Smooth muscle cell (in vitro differentiated cells): ENCODE results near the gene ATL1. TPM values are rescaled to one million over a fixed set of nuclear protein-coding genes. Genes with fewer than 3 reads are reported as not detected.

Source experiments
- DNase-seq: peaks from one replicate; lab custom pipeline; 2025; ENCODE audit not compliant: unreplicated experiment; lab: John Stamatoyannopoulos, UW
- H2AFZ ChIP-seq: fragments of 200-600 bp; sonication (generic); 2 replicates; pipeline ENCODE4 v1.6.0; 2016; ENCODE audit warnings: antibody characterized with exemption, low read depth, mild to moderate bottlenecking
- H3F3A ChIP-seq: fragments of 200-600 bp; sonication (generic); 2 replicates; pipeline ENCODE4 v1.6.0; 2017; ENCODE audit warnings: antibody characterized with exemption, low read depth
- H3K27ac ChIP-seq: fragments of 200-600 bp; sonication (generic); 2 replicates; pipeline ENCODE4 v1.5.1; 2016; ENCODE audit warnings: low read depth, mild to moderate bottlenecking
- H3K27me3 ChIP-seq: fragments of 200-600 bp; sonication (generic); 2 replicates; pipeline ENCODE4 v1.6.1; 2016; ENCODE audit warnings: low read depth, mild to moderate bottlenecking
- H3K36me3 ChIP-seq: fragments of 200-600 bp; sonication (generic); 2 replicates; pipeline ENCODE4 v1.5.1; 2016; ENCODE audit warnings: low read depth
- H3K4me1 ChIP-seq: fragments of 200-600 bp; sonication (generic); 2 replicates; pipeline ENCODE4 v1.5.1; 2016; ENCODE audit warnings: low read depth
- H3K4me2 ChIP-seq: fragments of 200-600 bp; sonication (generic); 2 replicates; pipeline ENCODE4 v1.6.0; 2016; ENCODE audit warnings: mild to moderate bottlenecking
- H3K4me3 ChIP-seq: fragments of 200-600 bp; sonication (generic); 2 replicates; pipeline ENCODE4 v1.5.1; 2016; ENCODE audit warnings: mild to moderate bottlenecking
- H3K79me2 ChIP-seq: fragments of 200-600 bp; sonication (generic); 2 replicates; pipeline ENCODE4 v1.6.0; 2016; ENCODE audit warnings: low read depth, mild to moderate bottlenecking
- H3K9ac ChIP-seq: fragments of 200-600 bp; sonication (generic); 2 replicates; pipeline ENCODE4 v1.6.0; 2016; ENCODE audit warnings: low read depth
- H3K9me3 ChIP-seq: fragments of 200-600 bp; sonication (generic); replicated peaks from 2 replicates; pipeline ENCODE4 v1.5.1; 2016; ENCODE audit warnings: low read depth
- H4K20me1 ChIP-seq: fragments of 200-600 bp; sonication (generic); 2 replicates; pipeline ENCODE4 v1.6.0; 2016; ENCODE audit warnings: low read depth
- CTCF ChIP-seq: fragments of 200-600 bp; sonication (generic); IDR thresholded peaks from 2 replicates; pipeline ENCODE4 v1.5.1; 2017; ENCODE audit warnings: borderline replicate concordance, mild to moderate bottlenecking, antibody characterized with exemption; ENCODE audit not compliant: insufficient read depth, poor library complexity, severe bottlenecking
- WGBS: methylation state at CpG from one replicate; pipeline ENCODE4 v1.1.7; 2016; ENCODE audit warnings: low lambda C conversion rate; 5-methylcytosine and 5-hydroxymethylcytosine counted together
- polyA plus RNA-seq: library from polyadenylated mRNA; unstranded; fragments of >200 nt; fragmentation: Nextera tagmentation; extraction: Ambion mirVana; gene quantifications from 2 replicates; pipeline ENCODE4 v1.2.1, GENCODE V29; 2016
- total RNA-seq: library from RNA; depleted of rRNA; stranded (reverse); fragments of >200 nt; gene quantifications from 2 replicates; pipeline ENCODE4 v1.2.3, GENCODE V29; 2014

The ATL1 gene
- total and polyA plus RNA-seq, 2 experiments from 2014 or later = 1.5 to 2.1 TPM

- no peaks in the 10 kb centered on the region for H3K9me3 ChIP-seq
- H4K20me1 ChIP-seq = no peaks in the 10 kb centered on the region
- H3K4me1 ChIP-seq = no peaks in the 10 kb centered on the region
- H3K36me3 ChIP-seq = no peaks in the 10 kb centered on the region
- H3F3A ChIP-seq = no peaks in the 10 kb centered on the region
- no peak overlapping the region for H3K9ac ChIP-seq
- no peaks in the 10 kb centered on the region for H3K27me3 ChIP-seq
- no peak for TF ChIP-seq CTCF
- H3K79me2 ChIP-seq = no peaks in the 10 kb centered on the region
- no peak overlapping the region for H3K27ac ChIP-seq
- H2AFZ ChIP-seq = no peak overlapping the region
- DNase-seq = no peak
- H3K4me3 ChIP-seq = no peak overlapping the region
- WGBS = 98% methylated on average over 2 of the region's 2 CpGs
- H3K4me2 ChIP-seq = no peak overlapping the region
These were observed 55.6 kb downstream of the ATL1 start for GRCh38 chr14:50615552-50615951.

- H3K27me3 ChIP-seq = no peaks in the 10 kb centered on the region
- WGBS = 97% methylated on average over 2 of the region's 2 CpGs
- no peaks in the 10 kb centered on the region for H3K4me1 ChIP-seq
- H3K9ac ChIP-seq = no peak overlapping the region
- no peak overlapping the region for H3K27ac ChIP-seq
- no peaks in the 10 kb centered on the region for H4K20me1 ChIP-seq
- no peak overlapping the region for H3K4me3 ChIP-seq
- H3F3A ChIP-seq = no peaks in the 10 kb centered on the region
- no peak for DNase-seq
- no peaks in the 10 kb centered on the region for H3K36me3 ChIP-seq
- no peak overlapping the region for H2AFZ ChIP-seq
- no peak for TF ChIP-seq CTCF
- no peaks in the 10 kb centered on the region for H3K79me2 ChIP-seq
- no peak overlapping the region for H3K4me2 ChIP-seq
- H3K9me3 ChIP-seq = no peaks in the 10 kb centered on the region
These were observed 56.3 kb downstream of the ATL1 start for GRCh38 chr14:50616275-50616674.

- Histone ChIP-seq H3K79me2 (no peaks in the 10 kb centered on the region), H3K4me3 (no peak overlapping the region), H3K27ac (no peak overlapping the region), H2AFZ (no peak overlapping the region), H3K4me2 (no peak overlapping the region), H3F3A (no peaks in the 10 kb centered on the region), H3K36me3 (no peaks in the 10 kb centered on the region), H3K27me3 (no peaks in the 10 kb centered on the region), H4K20me1 (no peaks in the 10 kb centered on the region), H3K9ac (no peak overlapping the region), H3K4me1 (no peaks in the 10 kb centered on the region), H3K9me3 (no peaks in the 10 kb centered on the region)
- peak; percentile 51 for TF ChIP-seq CTCF
- DNase-seq = no peak
- WGBS = 86% methylated on average over 5 of the region's 5 CpGs
These were observed 59.7 kb downstream of the ATL1 start for GRCh38 chr14:50619569-50620141.

GRCh38 chr14:50620341-50620740, 60.4 kb downstream of the ATL1 start:
- 85% methylated on average over 4 of the region's 4 CpGs for WGBS
- Histone ChIP-seq H3K9ac (no peak overlapping the region), H2AFZ (no peak overlapping the region), H3K36me3 (no peaks in the 10 kb centered on the region), H3K27ac (no peak overlapping the region), H3K4me1 (no peaks in the 10 kb centered on the region), H3K4me3 (no peak overlapping the region), H3K27me3 (no peaks in the 10 kb centered on the region), H3K4me2 (no peak overlapping the region), H3K9me3 (no peaks in the 10 kb centered on the region), H3F3A (no peaks in the 10 kb centered on the region), H4K20me1 (no peaks in the 10 kb centered on the region), H3K79me2 (no peaks in the 10 kb centered on the region)
- TF ChIP-seq CTCF = no peak
- DNase-seq = no peak
